ENCODE results near the gene CHIT1.
"Not testable (repeated sequence)": the region's sequence is repeated elsewhere in the genome, so short reads cannot be mapped to it uniquely, and the experiment has no call there.

The CHIT1 gene

DNA sequence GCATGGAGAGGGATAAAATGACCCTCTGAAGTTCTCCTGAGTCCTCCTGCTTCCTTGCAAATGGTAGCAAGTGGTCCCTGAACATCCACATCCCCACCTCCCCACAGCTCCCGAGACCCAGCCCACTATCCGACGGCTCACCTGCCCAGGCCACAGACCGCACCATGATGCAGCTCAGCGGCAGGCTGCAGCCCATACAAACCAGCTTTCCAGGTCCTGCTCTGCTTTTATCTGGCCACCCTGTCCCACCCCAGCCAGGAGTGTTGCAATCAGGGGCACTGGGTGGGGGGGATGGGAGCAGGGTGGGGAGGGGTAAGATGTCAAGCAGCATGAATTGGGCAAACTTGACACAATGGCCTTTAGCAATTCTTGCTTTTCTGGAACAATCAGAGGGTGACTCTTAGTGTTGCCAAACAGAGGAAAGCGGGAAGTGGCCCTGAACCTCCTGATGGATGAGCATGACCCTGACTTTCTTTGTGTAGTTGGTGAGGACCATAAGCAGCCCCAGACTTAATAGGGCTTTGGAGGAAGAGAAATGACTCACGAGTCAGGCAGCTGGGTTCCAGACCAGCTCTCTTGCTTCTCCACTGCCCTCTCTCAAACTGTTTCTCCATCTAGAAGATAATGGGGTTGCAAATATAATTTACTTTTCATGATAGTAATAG is at the start of gene CHIT1:
CHIT1 (minus strand) TSS at position 203 of the 665 bp plus-strand sequence; CDS start at position 166, 37 bp downstream.
- DNase-seq, result no peak

DNA sequence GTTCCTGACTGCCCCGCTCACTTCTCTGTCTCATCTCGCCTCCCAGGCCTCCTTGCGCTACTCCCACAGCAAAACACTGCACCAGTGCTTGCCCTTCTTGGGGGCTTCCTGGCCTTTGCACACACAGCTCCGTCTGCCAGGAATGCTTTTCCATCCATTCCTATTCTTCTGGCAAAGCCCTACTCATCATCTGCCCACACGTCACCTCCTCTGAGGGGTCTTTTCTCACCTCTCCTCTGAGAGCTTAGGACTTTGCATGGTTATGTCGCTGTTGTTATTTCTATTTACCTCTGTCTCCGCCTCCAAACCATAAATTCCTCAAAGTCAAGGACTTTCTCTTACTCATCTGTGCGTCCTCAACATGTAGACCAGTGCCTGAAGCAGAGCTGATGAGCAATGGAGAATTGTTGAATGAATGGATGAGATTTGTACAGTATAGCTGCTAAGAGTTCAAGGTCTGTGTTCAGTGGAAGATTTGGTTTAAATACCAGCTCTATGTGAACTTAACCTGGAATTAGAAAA is 49.5 kb upstream of the CHIT1 start:
- DNase-seq, result no peak

DNA sequence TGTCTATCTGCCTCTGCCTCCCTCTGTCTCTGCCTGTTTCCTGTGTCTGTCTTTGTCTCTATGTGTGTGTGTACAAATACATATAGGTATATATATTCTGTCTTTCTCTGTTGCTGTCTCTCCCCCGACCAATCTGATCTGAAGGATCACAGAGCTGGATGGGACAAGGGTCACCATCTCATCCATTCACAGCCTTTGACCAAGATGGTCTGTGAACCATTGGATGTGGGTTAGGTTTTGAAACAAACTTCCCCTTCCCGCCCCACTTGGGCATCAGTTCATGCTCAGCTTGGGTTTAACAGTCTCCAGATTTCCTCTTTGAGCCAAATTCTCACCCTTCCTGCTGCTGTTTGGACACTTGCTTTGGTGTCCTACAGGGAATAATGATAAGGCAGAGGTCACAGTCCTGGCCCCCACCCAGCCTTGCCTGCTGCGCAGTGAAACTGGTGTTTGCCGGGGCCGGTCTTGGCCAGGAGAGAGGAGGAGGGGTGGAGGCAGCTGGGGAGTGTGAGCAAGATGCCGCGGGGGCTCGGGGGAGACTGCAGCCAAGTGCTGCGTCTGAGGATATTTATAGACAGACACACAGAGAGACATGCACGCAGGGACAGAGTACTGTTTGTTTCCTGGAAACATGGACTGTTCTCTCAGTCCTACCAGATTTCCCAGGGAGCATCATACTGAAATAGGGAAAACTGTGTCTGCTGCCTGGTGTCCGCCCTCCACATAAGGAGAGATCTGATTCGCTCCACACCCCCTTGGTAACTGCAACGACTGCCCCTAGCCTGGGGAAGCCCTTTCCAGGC is 48.8 kb upstream of the CHIT1 start:
- peak; percentile 49 for DNase-seq

DNA sequence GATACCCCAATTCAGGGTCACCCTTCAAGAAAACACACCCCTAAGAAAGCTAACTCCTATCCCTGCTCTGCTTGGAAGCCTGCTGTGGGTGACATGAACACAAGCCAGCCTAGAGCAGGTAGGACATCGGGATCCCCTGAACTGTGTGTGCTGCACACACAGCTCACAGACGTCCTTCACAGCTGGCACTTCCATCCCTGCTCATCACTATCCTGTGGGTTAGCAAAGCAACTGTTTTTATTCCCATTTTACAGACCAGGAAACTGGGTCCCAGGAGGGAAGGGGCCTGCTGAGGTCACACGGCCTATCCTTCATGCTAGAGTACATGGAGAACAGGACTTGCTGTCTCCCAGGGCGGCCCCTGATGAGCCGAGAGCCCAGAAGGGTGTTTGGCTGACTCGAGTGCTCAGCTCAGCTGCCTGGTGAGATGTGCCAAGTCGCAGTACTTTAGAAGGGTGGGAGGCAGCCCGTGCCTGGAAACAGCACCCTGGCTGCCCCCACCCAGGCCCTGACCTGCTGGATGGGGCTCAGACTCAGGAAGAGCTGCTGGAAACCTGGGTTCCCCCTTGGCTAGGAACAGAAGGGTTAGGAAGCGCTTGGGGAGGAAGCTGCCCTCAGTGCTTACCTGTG is 47.6 kb upstream of the CHIT1 start:
- no peak for DNase-seq

DNA sequence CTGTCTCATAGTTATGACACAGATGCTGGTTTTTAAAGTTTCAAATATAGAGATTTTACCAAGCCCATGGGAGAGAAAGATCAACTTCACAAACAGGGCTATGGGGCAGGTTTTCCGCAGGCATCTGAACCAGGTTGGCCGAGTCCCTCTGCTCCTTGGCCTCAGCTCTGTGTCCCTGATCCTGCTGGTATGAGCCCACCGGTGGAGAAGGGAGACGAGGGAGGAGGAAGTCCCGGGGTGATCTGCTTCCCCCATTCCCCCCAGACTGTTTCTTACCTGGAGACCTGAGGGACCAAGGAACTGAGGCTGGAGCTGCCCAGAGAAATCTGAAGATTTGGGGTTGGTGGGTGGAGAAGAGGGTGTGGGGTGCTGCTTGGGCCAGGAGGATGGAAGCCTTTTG is 46.9 kb upstream of the CHIT1 start:
- no peak for DNase-seq

DNA sequence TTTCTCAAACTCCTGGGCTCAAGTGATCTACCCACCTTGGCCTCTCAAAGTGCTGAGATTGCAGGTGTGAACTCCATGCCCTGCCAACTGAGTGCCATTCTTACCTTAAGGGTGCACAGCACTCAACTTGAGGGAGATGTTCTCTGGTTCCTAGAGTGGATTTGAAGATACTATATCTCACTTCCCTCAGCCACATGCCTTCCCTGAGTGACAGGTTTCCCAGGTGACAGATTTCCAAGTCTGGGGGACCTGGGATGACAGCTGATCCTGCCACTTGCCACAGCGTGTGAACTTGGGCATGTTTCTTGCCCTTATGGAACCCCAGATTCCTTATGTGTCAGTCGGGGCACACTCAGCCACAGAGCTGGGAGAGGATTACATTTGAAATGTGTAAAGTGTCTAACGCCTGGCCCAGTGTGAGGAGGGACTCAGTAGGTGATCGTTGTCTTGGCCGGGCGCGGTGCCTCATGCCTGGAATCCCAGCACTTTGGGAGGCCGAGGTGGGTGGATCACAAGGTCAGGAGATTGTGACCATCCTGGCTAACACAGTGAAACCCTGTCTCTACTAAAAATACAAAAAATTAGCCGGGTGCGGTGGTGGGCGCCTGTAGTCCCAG is 46.3 kb upstream of the CHIT1 start:
- DNase-seq, result no peak

DNA sequence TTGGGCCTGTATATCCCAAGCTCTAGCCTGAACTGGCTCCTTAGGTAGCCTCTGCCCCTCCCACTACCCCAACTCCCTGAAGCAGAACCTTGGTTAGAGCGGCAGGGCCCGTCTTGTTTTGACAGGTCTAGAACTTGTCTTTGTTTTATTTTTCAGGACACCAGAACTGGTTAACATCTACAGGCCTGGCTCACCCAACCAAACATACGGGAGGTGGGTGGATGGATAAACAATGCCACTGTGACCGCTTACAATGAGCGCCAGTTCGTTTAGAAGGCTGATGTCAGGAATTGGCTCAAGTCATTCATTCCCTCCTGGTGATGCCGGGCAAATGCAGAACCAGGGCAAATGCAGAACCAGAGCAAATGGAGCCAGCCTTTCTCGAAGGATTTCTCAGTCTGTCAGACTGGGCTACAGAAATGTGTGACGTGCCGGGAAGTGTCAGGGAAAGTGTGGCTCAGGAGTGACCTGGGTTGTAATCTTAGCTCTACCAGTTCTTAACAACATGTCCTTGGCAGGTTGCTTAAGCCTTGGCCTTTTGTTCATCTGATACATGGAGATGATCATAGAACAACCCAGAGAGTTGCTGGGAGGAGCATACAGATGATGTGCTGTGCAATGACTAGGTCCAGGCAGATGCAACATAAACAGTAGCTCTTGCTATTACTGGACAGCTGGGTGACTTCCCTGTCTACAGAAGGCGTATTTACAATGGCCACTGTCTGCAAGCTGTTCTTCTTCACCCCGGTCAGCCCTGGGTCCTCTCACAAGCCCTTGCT is 45.3 kb upstream of the CHIT1 start:
- no peak for DNase-seq

DNA sequence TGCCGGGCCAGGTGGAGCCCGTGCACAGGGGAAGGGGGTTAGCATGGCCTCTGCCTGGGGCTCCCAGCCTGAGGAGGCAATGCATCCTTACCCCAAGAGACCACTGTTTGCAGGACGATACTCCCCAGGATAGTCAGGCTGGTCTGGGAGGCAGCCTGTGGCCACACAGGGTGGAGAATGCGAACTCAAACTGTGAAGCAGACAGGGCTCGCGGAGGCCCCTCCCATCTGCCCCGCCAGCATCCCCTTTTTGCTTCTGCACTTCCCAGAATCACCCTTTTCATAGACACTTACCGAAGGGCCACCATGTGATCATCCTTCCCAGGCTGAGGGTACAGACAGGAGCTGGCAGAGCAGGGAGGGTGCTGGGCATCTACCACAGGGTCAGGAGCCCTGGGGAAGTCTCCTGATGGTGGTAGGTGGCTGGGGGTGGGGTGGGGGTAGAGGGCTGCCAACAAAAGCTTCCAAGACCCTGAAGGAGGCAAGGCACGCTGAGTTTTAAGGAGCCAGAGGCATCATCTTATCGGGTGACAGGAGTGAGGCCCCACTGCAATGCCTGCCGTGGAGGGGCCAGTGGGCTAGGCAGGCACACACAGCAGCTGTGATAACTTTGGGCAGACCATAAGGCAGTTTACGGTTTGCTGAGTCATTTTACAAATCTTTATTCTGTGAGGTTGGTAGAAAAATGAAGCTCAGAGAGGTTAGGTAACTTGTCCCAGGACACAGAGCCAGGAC is 44.6 kb upstream of the CHIT1 start:
- DNase-seq, result no peak

DNA sequence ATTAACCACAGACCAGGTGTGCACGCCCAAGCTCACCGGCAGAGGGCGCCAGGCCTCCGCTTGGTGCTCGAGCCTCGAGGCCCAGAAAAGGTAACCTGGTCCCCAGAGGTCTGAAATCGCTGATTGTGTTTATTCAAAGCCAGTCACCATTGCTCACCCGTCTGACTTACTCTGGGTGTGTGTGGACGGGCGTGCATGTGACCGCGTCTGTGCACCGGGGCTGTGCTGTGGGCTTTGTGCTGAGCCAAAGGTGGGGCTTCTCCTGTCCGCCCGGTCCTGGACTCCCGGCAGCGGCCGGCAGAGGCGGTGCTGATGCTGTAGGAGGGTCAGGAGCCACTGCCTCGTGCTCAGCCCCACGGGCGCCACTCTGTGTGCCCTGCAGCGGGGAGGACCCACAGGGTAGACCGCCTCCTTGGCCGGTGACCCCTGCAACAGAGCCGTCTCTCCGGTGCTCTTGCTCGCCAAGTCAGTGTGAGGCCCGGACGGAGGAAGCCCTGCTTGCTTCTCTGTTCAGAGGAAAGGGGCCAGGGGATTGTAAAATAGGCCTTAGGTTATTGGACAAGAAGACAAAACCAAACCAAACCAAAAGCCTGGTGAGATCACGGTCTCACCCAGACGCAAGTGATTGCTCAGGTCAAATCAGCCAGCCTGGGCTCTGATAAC is 43.9 kb upstream of the CHIT1 start:
- DNase-seq, result peak; percentile 87

DNA sequence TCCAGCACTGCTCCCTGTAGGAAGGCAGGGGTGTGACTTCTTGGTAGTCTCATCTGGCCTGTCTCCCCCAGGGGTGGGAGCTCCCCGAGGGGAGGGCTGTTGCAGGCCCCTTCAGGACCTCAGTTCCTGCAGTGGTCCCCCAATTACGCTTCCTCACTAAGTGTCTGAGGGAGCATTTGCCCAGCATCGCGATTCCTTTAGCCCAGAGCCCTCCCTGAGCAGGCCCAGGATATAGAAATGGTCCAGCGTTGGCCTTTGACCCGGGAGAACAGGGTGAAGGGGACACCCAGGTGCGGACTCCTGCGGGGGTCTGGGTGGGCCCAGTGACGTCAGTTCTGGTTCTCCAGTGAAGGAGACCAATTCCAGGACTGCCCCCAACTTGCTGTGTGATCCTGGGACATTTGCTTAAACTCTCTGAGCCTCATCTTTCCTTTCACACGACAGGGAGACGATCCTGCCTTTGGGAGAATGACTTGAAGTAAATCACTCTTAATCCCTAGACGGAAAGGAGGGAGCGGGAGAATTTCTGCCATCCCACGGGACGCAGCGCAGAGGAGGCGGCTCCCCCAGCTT is 43.2 kb upstream of the CHIT1 start:
- no peak for DNase-seq

DNA sequence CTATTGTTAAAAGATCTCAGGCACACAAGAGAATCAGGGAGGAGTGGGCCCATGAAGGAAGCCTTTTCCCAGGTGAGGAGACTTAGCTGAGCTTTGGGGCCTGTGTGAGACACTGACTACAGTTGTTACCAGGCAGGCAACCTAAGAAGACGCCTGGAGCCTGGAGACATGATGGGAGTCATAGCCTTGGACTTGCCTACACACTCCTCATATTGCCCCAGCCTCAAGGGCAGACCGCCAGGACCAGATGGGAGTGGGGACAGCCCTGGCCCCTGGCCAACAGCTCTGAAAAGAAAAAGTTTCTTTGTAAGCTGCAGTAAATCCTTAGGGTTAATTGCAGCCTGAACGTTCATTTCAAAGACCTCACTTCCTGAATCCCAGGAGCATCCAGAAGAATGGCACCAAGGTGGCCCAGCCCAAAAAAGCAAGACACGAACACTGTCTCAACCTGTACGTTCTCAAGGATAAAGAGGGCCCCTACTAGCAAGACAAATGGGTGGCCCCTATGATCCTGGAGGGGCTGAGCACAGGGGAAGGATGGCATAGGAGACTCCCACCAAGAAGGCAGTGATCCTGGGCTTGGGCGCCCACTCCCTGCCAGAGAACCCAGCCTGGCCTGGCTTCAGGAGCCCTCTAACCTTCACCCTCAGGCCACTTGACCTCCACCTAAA is 42.6 kb upstream of the CHIT1 start:
- DNase-seq, result no peak

DNA sequence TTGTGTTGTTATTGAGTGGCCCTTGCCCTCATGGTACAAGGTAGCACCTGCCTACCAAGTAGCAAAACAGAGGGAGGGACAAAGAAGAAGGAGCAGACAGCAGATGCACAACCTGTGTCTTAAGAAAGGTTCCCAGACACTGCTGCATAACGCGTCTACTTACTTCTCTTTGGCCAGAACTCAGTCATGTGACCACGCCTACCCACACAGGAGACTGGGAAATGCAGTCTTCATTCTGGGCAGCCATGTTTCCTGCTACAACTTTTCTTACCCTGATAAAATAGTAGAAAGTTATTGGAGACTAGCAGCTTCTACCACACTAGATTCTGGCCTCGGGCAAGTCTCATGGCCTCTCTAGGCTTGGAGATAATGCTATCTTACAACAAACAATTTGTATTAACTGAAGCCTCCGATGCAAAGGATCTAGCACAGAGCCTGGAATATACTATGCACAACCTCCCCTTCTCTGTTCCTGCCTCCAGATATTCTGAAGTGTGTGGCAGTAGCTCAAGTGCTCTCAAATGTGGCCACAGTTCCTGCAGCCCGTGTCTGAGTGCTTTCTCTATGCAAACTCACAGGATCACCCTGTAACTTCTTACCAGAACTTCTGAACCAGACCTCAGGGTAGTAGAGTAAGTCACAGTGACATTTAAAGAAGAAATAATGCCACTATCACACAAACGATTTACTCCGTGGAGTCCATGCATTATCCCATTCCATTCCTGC is 41.7 kb upstream of the CHIT1 start:
- DNase-seq, result no peak

DNA sequence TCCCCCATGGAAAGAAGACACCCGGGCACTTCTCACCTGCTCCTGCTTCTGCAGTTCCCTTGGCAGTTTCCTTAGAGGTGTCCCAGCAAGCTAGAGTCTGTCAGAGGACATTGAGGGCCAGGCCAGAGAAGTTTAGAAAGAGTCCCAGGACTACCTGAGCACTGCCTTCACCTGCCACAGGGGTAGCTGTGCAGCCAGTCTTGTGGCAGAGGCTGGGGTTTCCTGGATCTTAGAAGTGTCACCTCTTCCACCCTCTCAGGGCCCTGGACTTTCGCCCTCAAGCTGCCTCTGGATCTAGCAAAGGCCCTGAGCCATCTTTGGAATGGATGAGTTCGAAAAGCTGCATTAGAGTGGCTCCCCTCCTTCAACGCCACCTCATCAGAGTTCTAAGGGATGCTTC is 41.0 kb upstream of the CHIT1 start:
- DNase-seq, result no peak

DNA sequence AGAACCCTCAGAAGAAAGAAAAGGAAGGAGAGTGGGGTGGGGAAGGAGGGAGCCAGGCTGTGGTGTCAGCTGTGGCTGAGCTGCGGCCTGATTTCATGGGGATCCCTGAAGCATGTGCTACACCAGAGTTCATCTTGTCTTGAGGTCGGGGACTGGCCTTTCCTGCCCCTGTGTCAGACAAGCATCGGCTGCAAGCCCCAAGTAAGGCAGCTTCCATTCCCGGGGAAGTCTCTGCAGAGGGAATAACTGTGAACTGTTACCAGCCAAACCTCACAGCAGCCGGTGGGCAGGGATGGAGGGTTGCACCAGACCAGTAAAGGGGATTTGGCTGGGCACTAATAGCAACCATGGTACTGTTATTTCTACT is 40.2 kb upstream of the CHIT1 start:
- DNase-seq, result no peak

DNA sequence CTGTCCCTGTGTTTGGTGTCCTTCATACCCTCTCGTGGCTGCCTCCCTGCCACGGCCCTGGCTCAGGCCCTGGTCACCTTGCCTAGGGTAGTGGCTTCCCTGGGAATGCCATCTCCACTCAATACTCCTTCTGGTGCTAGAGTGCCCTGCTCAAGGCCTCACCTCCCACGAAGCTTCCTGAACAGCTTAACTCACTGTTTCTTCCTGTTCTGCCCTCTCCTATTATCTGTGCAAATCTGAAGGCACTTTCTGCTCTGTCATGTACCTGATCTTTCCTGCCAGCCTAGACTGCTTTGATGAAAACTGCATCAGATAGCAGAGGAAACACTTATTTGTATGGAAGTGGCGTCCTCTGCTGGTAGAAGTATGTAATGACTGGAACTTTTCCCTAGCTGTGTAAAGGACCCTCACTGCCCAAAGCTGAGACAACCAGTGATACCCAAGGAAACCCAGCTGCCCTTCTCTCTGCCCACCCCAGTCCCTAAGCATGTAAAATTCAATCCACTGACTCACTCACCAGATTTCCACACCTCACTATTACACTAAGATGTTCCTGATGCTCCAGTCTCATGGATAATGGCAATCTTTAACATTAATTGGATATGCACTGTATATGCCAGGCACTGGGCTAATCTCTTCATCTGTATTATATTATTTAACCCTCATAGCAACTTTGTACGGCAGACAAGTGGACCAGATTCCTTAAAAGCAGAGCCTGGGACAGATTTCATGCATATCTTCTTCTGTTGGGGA is 39.6 kb upstream of the CHIT1 start:
- DNase-seq, result peak; percentile 84

DNA sequence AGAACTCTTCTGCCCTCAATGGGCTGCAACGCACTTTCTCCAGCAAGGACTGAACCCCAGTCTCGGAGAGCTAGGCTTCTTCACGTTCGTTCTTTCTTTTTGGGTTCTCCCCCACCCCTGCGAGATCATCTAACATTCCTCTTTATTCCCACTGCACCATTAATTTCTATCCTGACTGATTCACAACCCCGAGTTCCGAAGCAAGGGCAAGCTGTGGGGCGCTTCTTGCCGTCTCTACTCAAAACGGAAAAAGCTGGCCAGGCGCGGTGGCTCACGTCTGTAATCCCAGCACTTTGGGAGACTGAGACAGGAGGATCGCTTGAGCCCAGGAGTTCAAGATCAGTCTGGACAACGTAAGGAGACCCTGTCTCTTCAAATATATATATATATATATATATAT is 38.4 kb upstream of the CHIT1 start:
- DNase-seq, result no peak

DNA sequence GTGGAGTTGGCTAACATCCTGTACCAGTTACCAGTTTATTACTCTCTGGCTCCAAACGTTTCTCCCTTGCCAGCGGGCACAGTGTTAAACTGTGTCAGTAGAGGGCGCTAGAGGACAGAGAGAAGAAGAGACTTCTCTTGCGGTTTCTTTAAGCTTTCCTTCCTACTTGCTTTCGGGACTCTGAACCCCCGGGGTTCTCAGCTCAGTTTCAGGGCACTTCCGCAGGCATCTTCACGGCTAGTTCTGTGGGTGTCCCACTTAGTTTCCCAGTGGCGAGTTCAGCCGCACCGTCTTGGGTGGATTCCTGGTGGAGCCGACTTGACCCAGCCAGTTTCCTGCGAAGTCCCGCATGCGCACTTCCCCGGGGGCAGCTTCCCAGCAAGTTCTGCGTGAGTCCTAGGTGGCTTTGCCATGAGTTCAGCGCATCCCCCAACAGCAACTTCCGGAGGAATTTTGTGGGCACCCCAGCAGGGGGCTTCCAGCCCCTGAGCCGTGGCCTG is 37.9 kb upstream of the CHIT1 start:
- peak; percentile 80 for DNase-seq

DNA sequence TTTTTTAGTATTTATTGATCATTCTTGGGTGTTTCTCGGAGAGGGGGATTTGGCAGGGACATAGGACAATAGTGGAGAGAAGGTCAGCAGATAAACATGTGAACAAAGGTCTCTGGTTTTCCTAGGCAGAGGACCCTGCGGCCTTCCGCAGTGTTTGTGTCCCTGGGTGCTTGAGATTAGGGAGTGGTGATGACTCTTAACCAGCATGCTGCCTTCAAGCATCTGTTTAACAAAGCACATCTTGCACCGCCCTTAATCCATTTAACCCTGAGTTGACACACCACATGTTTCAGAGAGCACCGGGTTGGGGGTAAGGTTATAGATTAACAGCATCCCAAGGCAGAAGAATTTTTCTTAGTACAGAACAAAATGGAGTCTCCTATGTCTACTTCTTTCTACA is 36.7 kb upstream of the CHIT1 start:
- DNase-seq, result not testable (repeated sequence)

DNA sequence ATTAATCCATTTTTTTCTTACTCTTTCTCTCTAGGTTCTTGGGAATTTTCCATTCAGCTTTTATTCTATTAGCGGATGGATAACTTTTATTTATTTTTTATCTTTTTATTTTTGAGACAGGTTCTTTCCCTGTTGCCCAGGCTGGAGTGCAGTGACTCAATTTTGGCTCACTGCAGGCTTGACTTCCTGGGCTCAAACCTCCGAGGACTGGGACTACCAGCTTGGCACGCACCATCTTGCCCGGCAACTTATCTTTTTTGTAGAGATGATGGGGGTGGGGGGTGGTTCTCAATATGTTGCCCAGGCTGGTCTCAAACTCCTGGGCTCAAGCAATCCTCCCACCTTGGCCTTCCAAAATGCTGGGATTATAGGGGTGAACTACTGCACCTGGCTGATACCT is 36.1 kb upstream of the CHIT1 start:
- no peak for DNase-seq

Data from NCI-H1694 treated with DMSO at 0.1 percent for 48 hours (cell line).